OCI-LY7 (cell line): ENCODE data around the gene AMIGO1. TPM values are rescaled to one million over a fixed set of nuclear protein-coding genes. Genes with fewer than 3 reads are reported as not detected.

Experiments
- BruUV-seq: library from RNA; stranded (reverse); fragments of 400-500 nt; replicated peaks from 2 replicates; lab custom pipeline; 2021; lab: Mats Ljungman, UMichigan
- CTCF ChIA-PET: fragments of 300-600 bp; sonication (Branson Sonifier 250); formaldehyde crosslinking; loops from one replicate; lab custom pipeline; 2022; ENCODE audit warnings: antibody characterized with exemption; ENCODE audit not compliant: unreplicated experiment; lab: Charles Lee
- POLR2A ChIA-PET: fragments of 300-600 bp; sonication (Branson Sonifier 250); formaldehyde crosslinking; loops from one replicate; lab custom pipeline; 2022; ENCODE audit warnings: antibody characterized with exemption; lab: Charles Lee
- DNase-seq: peaks from one replicate; pipeline ENCODE4 v3.0.0-alpha.2; 2015; ENCODE audit warnings: low spot score
- H2AFZ ChIP-seq: fragments of 200-600 bp; sonication (generic), shearing (Covaris generic); 2 replicates; pipeline ENCODE4 v1.6.1; 2014; ENCODE audit warnings: mild to moderate bottlenecking, antibody characterized with exemption, low read length, moderate library complexity
- H3K27ac ChIP-seq: fragments of 200-600 bp; sonication (generic); 2 replicates; pipeline ENCODE4 v1.5.1; 2014; ENCODE audit warnings: mixed run types, low read depth, mild to moderate bottlenecking, moderate library complexity, low read length, inconsistent platforms; ENCODE audit not compliant: poor library complexity, severe bottlenecking
- H3K36me3 ChIP-seq: fragments of 200-600 bp; sonication (generic); 2 replicates; pipeline ENCODE4 v1.6.1; 2014; ENCODE audit warnings: mild to moderate bottlenecking, antibody characterized with exemption, low read length, moderate library complexity, mixed read lengths; ENCODE audit not compliant: insufficient read depth
- H3K4me1 ChIP-seq: fragments of 200-600 bp; sonication (generic); 2 replicates; pipeline ENCODE4 v1.5.1; 2014; ENCODE audit warnings: mild to moderate bottlenecking, low read length; ENCODE audit not compliant: insufficient read depth, poor library complexity, severe bottlenecking
- H3K4me2 ChIP-seq: fragments of 200-600 bp; sonication (generic); 2 replicates; pipeline ENCODE4 v1.6.1; 2014; ENCODE audit warnings: mild to moderate bottlenecking, low read length
- H3K4me3 ChIP-seq: fragments of 200-600 bp; sonication (generic); 2 replicates; pipeline ENCODE4 v1.5.1; 2014; ENCODE audit warnings: mild to moderate bottlenecking, low read depth, low read length; ENCODE audit not compliant: poor library complexity, severe bottlenecking
- H3K79me2 ChIP-seq: fragments of 200-600 bp; sonication (generic); 2 replicates; pipeline ENCODE4 v1.6.1; 2016; ENCODE audit warnings: low read depth, mild to moderate bottlenecking, low read length, moderate library complexity, mixed read lengths; ENCODE audit not compliant: insufficient read depth
- H3K9me2 ChIP-seq: fragments of 200-600 bp; sonication (generic); 2 replicates; pipeline ENCODE4 v1.6.1; 2016; ENCODE audit warnings: mild to moderate bottlenecking, low read length, mixed read lengths; ENCODE audit not compliant: insufficient read depth
- H3K9me3 ChIP-seq: fragments of 200-600 bp; sonication (generic); 2 replicates; pipeline ENCODE4 v1.6.1; 2014; ENCODE audit warnings: mild to moderate bottlenecking, mixed run types, low read length, mixed read lengths
- H4K20me1 ChIP-seq: fragments of 200-600 bp; sonication (generic); 2 replicates; pipeline ENCODE4 v1.6.1; 2014; ENCODE audit warnings: mild to moderate bottlenecking, antibody characterized with exemption, low read length, moderate library complexity, mixed read lengths; ENCODE audit not compliant: insufficient read depth
- CTCF ChIP-seq: fragments of 200-600 bp; sonication (generic); conservative IDR thresholded peaks from 2 replicates; pipeline ENCODE4 v1.5.1; 2014; ENCODE audit warnings: mild to moderate bottlenecking, antibody characterized with exemption, low read length, moderate library complexity, mixed read lengths
- EZH2phosphoT487 ChIP-seq: fragments of 200-600 bp; sonication (generic); IDR thresholded peaks from 2 replicates; pipeline ENCODE4 v1.6.1; 2018; ENCODE audit warnings: low read depth, borderline replicate concordance, mild to moderate bottlenecking, mixed run types, antibody characterized with exemption, low read length, moderate library complexity, mixed read lengths
- intact Hi-C: fragments of 100-400 bp; cut with micrococcal nuclease; formaldehyde crosslinking; loops from one replicate; pipeline ENCODE4 v1.10.0; 2022; ENCODE audit not compliant: unreplicated experiment
- total RNA-seq, 2 experiments: library from RNA; depleted of rRNA in 1 of 2; stranded (reverse); fragments of >200 nt in 1 of 2; shearing (Covaris generic) in 1 of 2; gene quantifications; 2 replicates each; pipeline ENCODE4 v1.2.3, GENCODE V29; 2014 to 2022

The AMIGO1 gene
- total RNA-seq, 2 experiments from 2014 or later: 0.15 to 0.16 TPM

GRCh38 chr1:109498161-109498801 lies 11.2 kb downstream of the AMIGO1 start:
- Histone ChIP-seq H3K36me3 (peaks cover 41% of the 10 kb centered on the region; the same call in 1 of the 2 replicates), H3K79me2 (peaks cover 7% of the 10 kb centered on the region; the same call in 1 of the 2 replicates), H2AFZ (no peak overlapping the region), H3K4me2 (no peak overlapping the region), H3K9me2 (no peaks in the 10 kb centered on the region), H3K4me1 (peaks cover 13% of the 10 kb centered on the region), H4K20me1 (no peaks in the 10 kb centered on the region), H3K9me3 (no peaks in the 10 kb centered on the region), H3K4me3 (no peak overlapping the region), H3K27ac (no peak overlapping the region)
- ChIA-PET POLR2A (interaction anchor here (0.7 kb wide), 1 partner anchor 55 kb away, joined by 3 read pairs; no protein-coding TSS in a partner anchor), CTCF (interaction anchor here (1.8 kb wide), 1 partner anchor 34 kb away, joined by 10 read pairs; no protein-coding TSS in a partner anchor)
- intact Hi-C loops: loop anchor here (1.0 kb wide), 1 partner anchor 34 kb away; no protein-coding TSS in a partner anchor
- DNase-seq: peak; percentile 29
- no peak for TF ChIP-seq EZH2phosphoT487
- TF ChIP-seq CTCF: peak; percentile 66
- no TSS peak for BruUV-seq

- peaks cover 7% of the 10 kb centered on the region; the same call in 1 of the 2 replicates for H3K79me2 ChIP-seq
- POLR2A ChIA-PET: interaction anchor here (0.9 kb wide), 1 partner anchor 34 kb away, joined by 4 read pairs; no protein-coding TSS in a partner anchor
- H3K36me3 ChIP-seq: peaks cover 41% of the 10 kb centered on the region; the same call in 1 of the 2 replicates
- H3K4me2 ChIP-seq: no peak overlapping the region
- intact Hi-C loops: loop anchor here (1.0 kb wide), 1 partner anchor 35 kb away; no protein-coding TSS in a partner anchor
- no peaks in the 10 kb centered on the region for H3K9me3 ChIP-seq
- TF ChIP-seq EZH2phosphoT487: no peak
- TF ChIP-seq CTCF: no peak
- no peak for DNase-seq
- no peak overlapping the region for H3K27ac ChIP-seq
- CTCF ChIA-PET: interaction anchor here (1.8 kb wide), 1 partner anchor 35 kb away, joined by 10 read pairs; no protein-coding TSS in a partner anchor
- no peaks in the 10 kb centered on the region for H4K20me1 ChIP-seq
- H3K9me2 ChIP-seq: no peaks in the 10 kb centered on the region
- H3K4me1 ChIP-seq: peaks cover 14% of the 10 kb centered on the region
- no TSS peak for BruUV-seq
- no peak overlapping the region for H3K4me3 ChIP-seq
- H2AFZ ChIP-seq: no peak overlapping the region
These were observed 11.9 kb downstream of the AMIGO1 start for GRCh38 chr1:109497449-109498160.
